Mucosa of descending colon (tissue), 3 donors: ENCODE results near the gene ZNF225. TPM values are rescaled to one million over a fixed set of nuclear protein-coding genes. Genes with fewer than 3 reads are reported as not detected.

Experiments
- ATAC-seq: fragments of 200-7000 bp; cut with Tn5 transposase; one replicate; pipeline ENCODE4 v1.9.1; 2020; ENCODE audit warnings: mild to moderate bottlenecking, moderate library complexity
- DNase-seq, 3 donors: peaks; one replicate each; pipeline ENCODE4 v3.0.0-alpha.2; 2020
- H3K36me3 ChIP-seq: fragments of 200-600 bp; one replicate; pipeline ENCODE4 v1.8.0; 2021; ENCODE audit warnings: low read depth, mild to moderate bottlenecking
- H3K4me1 ChIP-seq: fragments of 200-600 bp; one replicate; pipeline ENCODE4 v1.8.0; 2021; ENCODE audit warnings: low read depth, mild to moderate bottlenecking
- H3K4me3 ChIP-seq: fragments of 200-600 bp; one replicate; pipeline ENCODE4 v1.8.0; 2021; ENCODE audit warnings: mild to moderate bottlenecking
- H3K9me3 ChIP-seq: fragments of 200-600 bp; one replicate; pipeline ENCODE4 v1.8.0; 2021; ENCODE audit warnings: mild to moderate bottlenecking
- CTCF ChIP-seq: fragments of 200-600 bp; IDR thresholded peaks from one replicate; pipeline ENCODE4 v1.8.0; 2022; ENCODE audit warnings: antibody characterized with exemption, mild to moderate bottlenecking
- intact Hi-C, 2 donors: fragments of 100-400 bp; cut with DNase I in 1 of 2; cut with micrococcal nuclease in 1 of 2; formaldehyde crosslinking; loops; one replicate each; pipeline versions ENCODE4 v1.11.0 to v1.11.1; 2022; cut with DNase I, micrococcal nuclease
- long read RNA-seq, 2 donors: library from polyadenylated mRNA; unstranded; transcript quantifications; one replicate each; pipeline ENCODE4 v2.0.0, GENCODE V29; 2019 to 2021
- total RNA-seq, 3 donors: library from RNA; stranded (reverse); fragmentation: NEBNext Ultra II Directional in 2 of 3; extraction: Animal tissue kit (Norgen Biotek cat#: 25700) in 2 of 3; gene quantifications; one replicate each; pipeline versions ENCODE4 v1.2.1 to v1.2.4, GENCODE V29; 2021 to 2023
- donor health status: DM: no; HTN: no; CAD: no; lungs with moderate emphysema.
- donor health status: DM: no; HTN: no; CAD: no.
- donor health status: DM: no; HTN: yes; CAD: no.

Gene ZNF225
- 1 to 10 TPM; 2.2 to 4.8 (median 3.2) TPM for total RNA-seq
- long read RNA-seq, donor 1, full-length matches to known transcripts = 2 of 3 reads
- long read RNA-seq, donor 1, partial matches to known transcripts = 0 of 3 reads
- long read RNA-seq, donor 1, other reads (novel, unspliced or antisense) = 1 of 3 reads
- long read RNA-seq, donor 2, full-length matches to known transcripts = 1 of 1 reads
- long read RNA-seq, donor 2, partial matches to known transcripts = 0 of 1 reads
- long read RNA-seq, donor 2, other reads (novel, unspliced or antisense) = 0 of 1 reads

GRCh38 chr19:44113138-44113783 lies at the start of gene ZNF225:
TSS of gene ZNF225 (plus strand) at chr19:44113399. CDS start at chr19:44115828, 2,429 bp downstream.
- peaks cover 13% of the 10 kb centered on the region for H3K4me1 ChIP-seq
- intact Hi-C loops = no loop called here

DNA sequence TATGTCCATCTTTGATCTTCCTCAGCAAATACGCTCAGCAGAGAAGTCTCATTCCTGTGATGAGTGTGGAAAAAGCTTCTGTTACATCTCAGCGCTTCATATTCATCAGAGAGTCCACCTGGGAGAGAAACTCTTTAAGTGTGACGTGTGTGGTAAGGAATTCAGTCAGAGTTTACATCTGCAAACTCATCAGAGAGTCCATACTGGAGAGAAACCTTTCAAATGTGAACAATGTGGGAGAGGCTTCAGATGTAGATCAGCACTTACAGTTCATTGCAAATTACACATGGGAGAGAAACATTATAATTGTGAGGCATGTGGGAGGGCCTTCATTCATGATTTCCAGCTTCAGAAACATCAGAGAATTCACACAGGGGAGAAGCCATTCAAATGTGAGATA lies 46.9 kb upstream of the ZNF225 start:
- intact Hi-C loops = no loop called here
- H3K36me3 ChIP-seq = peaks cover 6% of the 10 kb centered on the region
- no peak for ATAC-seq

More at GRCh38 chr19:44113138-44113783, at the start of gene ZNF225:
- peak within 1 kb of the TSS; percentile 42 for H3K4me3 ChIP-seq
- H3K9me3 ChIP-seq = peaks cover 33% of the 10 kb centered on the region
- no peaks in the 10 kb centered on the region for H3K36me3 ChIP-seq
- no peak for TF ChIP-seq CTCF
- ATAC-seq = peak; percentile 99
- DNase-seq = peak; percentile 90 to 97 (median 95)

DNA sequence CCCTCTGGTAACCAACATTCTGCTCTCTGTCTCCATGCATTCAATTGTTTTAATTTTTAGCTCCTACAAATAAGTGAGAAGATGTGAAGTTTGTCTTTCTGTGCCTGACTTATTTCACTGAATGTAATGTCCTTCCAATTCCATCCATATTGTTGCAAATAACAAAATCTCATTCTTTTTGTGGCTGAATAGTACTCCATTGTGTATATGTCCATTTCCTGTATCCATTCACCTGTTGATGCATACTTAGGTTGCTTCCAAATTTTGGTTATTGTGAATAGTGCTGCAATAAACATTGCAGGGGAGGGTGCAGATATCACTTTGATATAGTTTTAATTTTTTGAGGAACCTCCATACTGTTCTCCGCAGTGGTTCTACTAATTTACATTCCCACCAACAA lies 43.8 kb upstream of the ZNF225 start:
- DNase-seq = no peak
- H3K9me3 ChIP-seq = peaks cover 44% of the 10 kb centered on the region
- H3K4me3 ChIP-seq = no peak overlapping the region
- ATAC-seq = no peak
- peaks cover 6% of the 10 kb centered on the region for H3K4me1 ChIP-seq
- intact Hi-C loops = no loop called here
- TF ChIP-seq CTCF = no peak
- no peaks in the 10 kb centered on the region for H3K36me3 ChIP-seq

More for the DNA sequence above, 46.9 kb upstream of the ZNF225 start:
- TF ChIP-seq CTCF = no peak
- Histone ChIP-seq H3K9me3 (peaks cover 54% of the 10 kb centered on the region), H3K4me1 (no peaks in the 10 kb centered on the region), H3K4me3 (no peak overlapping the region)
- no peak for DNase-seq

DNA sequence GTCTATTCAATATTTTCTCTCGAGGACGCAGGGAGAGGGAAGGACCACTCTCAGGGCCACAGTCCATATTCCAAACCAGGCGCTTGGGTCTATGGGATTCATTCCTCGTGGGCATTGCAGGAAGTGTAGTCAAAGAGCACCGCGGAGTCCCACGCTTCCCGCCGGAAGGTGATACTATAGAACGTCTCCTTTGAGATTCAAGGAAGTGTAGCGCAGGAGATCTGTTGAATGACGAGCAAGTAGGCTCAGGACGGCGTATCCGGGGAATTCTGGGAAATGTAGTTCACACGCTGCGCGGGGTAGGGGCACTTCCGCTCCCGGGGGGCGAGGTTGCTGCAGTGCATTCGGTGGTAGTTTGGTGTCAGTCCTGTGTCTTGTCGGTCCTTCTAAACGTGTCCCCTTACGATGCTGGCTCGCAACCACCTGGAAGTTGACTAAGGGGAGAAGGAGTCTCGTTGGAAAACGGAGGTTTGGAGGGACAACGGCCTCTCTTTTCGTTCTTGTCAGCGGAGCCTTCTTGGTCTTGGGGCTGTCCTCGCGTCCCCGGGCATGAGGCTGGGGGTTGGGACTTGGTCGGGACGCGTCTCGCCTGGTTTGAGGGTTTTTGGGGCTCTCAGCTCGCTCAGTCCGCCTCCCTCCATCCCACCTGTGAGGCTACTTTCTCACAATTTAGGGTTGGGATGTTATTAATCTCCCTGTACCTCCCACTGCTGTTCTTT lies 41.2 kb upstream of the ZNF225 start, which contains the start of gene ZNF284:
Gene ZNF284, plus strand, starts transcription at position 336 of the 719 bp plus-strand sequence. CDS start 4,231 bp downstream, outside the sequence.
- intact Hi-C loops = no loop called here
- peaks cover 6% of the 10 kb centered on the region for H3K4me1 ChIP-seq

More for the DNA sequence above, 41.2 kb upstream of the ZNF225 start, which contains the start of gene ZNF284:
- no peak for TF ChIP-seq CTCF
- Histone ChIP-seq H3K9me3 (peaks cover 21% of the 10 kb centered on the region), H3K4me3 (peak within 1 kb of the TSS; percentile 30), H3K36me3 (no peaks in the 10 kb centered on the region)
- DNase-seq (peak; percentile 87 to 89 (median 88)), ATAC-seq (peak; percentile 100)
